Suprapubic skin (tissue), 4 donors: ENCODE measurements around the gene TAF10. TPM values are rescaled to one million over a fixed set of nuclear protein-coding genes. Genes with fewer than 3 reads are reported as not detected.

Experiments
- DNase-seq, 2 donors: peaks; one replicate each; pipeline ENCODE4 v3.0.0-alpha.2; 2019; ENCODE audit warnings: low spot score in 2 of 2
- H3K27ac ChIP-seq: fragments of 200-600 bp; sonication (generic); one replicate; pipeline ENCODE4 v1.5.1; 2019
- H3K27me3 ChIP-seq: fragments of 200-600 bp; sonication (generic); one replicate; pipeline ENCODE4 v1.5.1; 2019
- H3K36me3 ChIP-seq: fragments of 200-600 bp; sonication (generic); one replicate; pipeline ENCODE4 v1.5.1; 2019
- H3K4me1 ChIP-seq: fragments of 200-600 bp; sonication (generic); one replicate; pipeline ENCODE4 v1.5.1; 2019
- H3K4me3 ChIP-seq: fragments of 200-600 bp; sonication (generic); one replicate; pipeline ENCODE4 v1.5.1; 2019; ENCODE audit warnings: mild to moderate bottlenecking
- H3K9me3 ChIP-seq: fragments of 200-600 bp; sonication (generic); one replicate; pipeline ENCODE4 v1.5.1; 2019
- CTCF ChIP-seq, 2 donors: fragments of 200-600 bp in 1 of 2; fragments of 450-650 bp in 1 of 2; sonication (generic) in 1 of 2; IDR thresholded peaks; one replicate each; pipeline ENCODE4 v1.5.1; 2016 to 2019; ENCODE audit warnings: antibody characterized with exemption in 2 of 2, mild to moderate bottlenecking in 1 of 2, moderate library complexity in 1 of 2
- EP300 ChIP-seq: sonication (generic); formaldehyde crosslinking; IDR thresholded peaks from one replicate; pipeline ENCODE4 v1.6.1; 2017; ENCODE audit warnings: antibody characterized with exemption
- POLR2A ChIP-seq, 2 donors: fragments of 450-650 bp; IDR thresholded peaks; one replicate each; pipeline ENCODE4 v1.6.1; 2017; ENCODE audit warnings: antibody characterized with exemption in 2 of 2, mild to moderate bottlenecking in 2 of 2, moderate library complexity in 2 of 2
- POLR2AphosphoS5 ChIP-seq, 3 donors: sonication (generic); formaldehyde crosslinking; IDR thresholded peaks; one replicate each; pipeline ENCODE4 v1.6.1; 2017; ENCODE audit warnings: antibody characterized with exemption in 3 of 3
- WGBS: methylation state at CpG from one replicate; pipeline ENCODE4 v1.1.5; 2018; 5-methylcytosine and 5-hydroxymethylcytosine counted together
- total RNA-seq, 4 donors: library from RNA; depleted of rRNA; stranded (reverse); fragments of >200 nt; gene quantifications; one replicate each; pipeline ENCODE4 v1.1.0, GENCODE V29; 2016

TAF10 gene
- total RNA-seq = 10 to 100 TPM; 24.1 to 54.5 (median 40.1) TPM

- Histone ChIP-seq H3K4me1 (peaks cover 41% of the 10 kb centered on the region), H3K27ac (peak within 1 kb of the TSS; percentile 97), H3K4me3 (peak within 1 kb of the TSS; percentile 72), H3K36me3 (peaks cover 45% of the 10 kb centered on the region), H3K27me3 (no peaks in the 10 kb centered on the region), H3K9me3 (no peaks in the 10 kb centered on the region)
- 2% methylated on average over 27 of the region's 51 CpGs for WGBS
- TF ChIP-seq CTCF (IDR thresholded peaks at IDR 0.05) (peak in 1 of 2 donors; percentile 16), POLR2A (IDR thresholded peaks at IDR 0.05) (peak; percentile 14 to 86), EP300 (peak; percentile 9), POLR2AphosphoS5 (IDR thresholded peaks at IDR 0.05) (peak; percentile 54 to 94 (median 86))
- peak; percentile 98 for DNase-seq
Measured at GRCh38 chr11:6612213-6613041, at the start of gene TAF10. TSS of gene TAF10 (minus strand) at chr11:6612216. CDS start at chr11:6612189, 27 bp downstream.

GRCh38 chr11:6660712-6661111 is 48.7 kb upstream of the TAF10 start:
- H3K9me3 ChIP-seq = no peaks in the 10 kb centered on the region
- TF ChIP-seq POLR2A (IDR thresholded peaks at IDR 0.05) (no peak), POLR2AphosphoS5 (IDR thresholded peaks at IDR 0.05) (no peak), CTCF (IDR thresholded peaks at IDR 0.05) (no peak), EP300 (no peak)
- no peaks in the 10 kb centered on the region for H3K27me3 ChIP-seq
- no peaks in the 10 kb centered on the region for H3K36me3 ChIP-seq
- H3K4me3 ChIP-seq = no peak overlapping the region
- peaks cover 4% of the 10 kb centered on the region for H3K4me1 ChIP-seq
- 86% methylated on average over 3 of the region's 3 CpGs for WGBS
- H3K27ac ChIP-seq = no peak overlapping the region
- no peak for DNase-seq

GRCh38 chr11:6658647-6659046 is 46.6 kb upstream of the TAF10 start:
- Histone ChIP-seq H3K9me3 (no peaks in the 10 kb centered on the region), H3K27ac (no peak overlapping the region), H3K4me3 (no peak overlapping the region), H3K27me3 (no peaks in the 10 kb centered on the region), H3K36me3 (no peaks in the 10 kb centered on the region), H3K4me1 (peaks cover 19% of the 10 kb centered on the region)
- TF ChIP-seq CTCF (IDR thresholded peaks at IDR 0.05) (no peak), POLR2AphosphoS5 (IDR thresholded peaks at IDR 0.05) (no peak), EP300 (no peak), POLR2A (IDR thresholded peaks at IDR 0.05) (no peak)
- no peak for DNase-seq

GRCh38 chr11:6657346-6657745 is 45.3 kb upstream of the TAF10 start:
- H3K27ac ChIP-seq = no peak overlapping the region
- H3K27me3 ChIP-seq = no peaks in the 10 kb centered on the region
- DNase-seq = no peak
- no peaks in the 10 kb centered on the region for H3K9me3 ChIP-seq
- TF ChIP-seq POLR2A (IDR thresholded peaks at IDR 0.05) = no peak
- no peak for TF ChIP-seq POLR2AphosphoS5 (IDR thresholded peaks at IDR 0.05)
- TF ChIP-seq EP300 = no peak
- TF ChIP-seq CTCF (IDR thresholded peaks at IDR 0.05) = no peak
- no peak overlapping the region for H3K4me3 ChIP-seq
- 64% methylated on average over 1 of the region's 1 CpG for WGBS
- H3K4me1 ChIP-seq = peaks cover 19% of the 10 kb centered on the region
- H3K36me3 ChIP-seq = no peaks in the 10 kb centered on the region

- no peak overlapping the region for H3K4me3 ChIP-seq
- no peaks in the 10 kb centered on the region for H3K27me3 ChIP-seq
- no peak for TF ChIP-seq POLR2A (IDR thresholded peaks at IDR 0.05)
- no peak for TF ChIP-seq POLR2AphosphoS5 (IDR thresholded peaks at IDR 0.05)
- no peak for TF ChIP-seq CTCF (IDR thresholded peaks at IDR 0.05)
- TF ChIP-seq EP300 = no peak
- H3K36me3 ChIP-seq = no peaks in the 10 kb centered on the region
- WGBS = 77% methylated on average over 5 of the region's 5 CpGs
- H3K4me1 ChIP-seq = peaks cover 19% of the 10 kb centered on the region
- no peaks in the 10 kb centered on the region for H3K9me3 ChIP-seq
- no peak for DNase-seq
- no peak overlapping the region for H3K27ac ChIP-seq
Measured at GRCh38 chr11:6656936-6657335, 44.9 kb upstream of the TAF10 start.
